GM19240 (cell line): ENCODE data around the gene MYO1E.
"Not testable (repeated sequence)": the region's sequence is repeated elsewhere in the genome, so short reads cannot be mapped to it uniquely, and the experiment has no call there.

ENCODE experiments used
- DNase-seq: peaks from one replicate; pipeline ENCODE4 v3.0.0; 2011; ENCODE audit warnings: low spot score; ENCODE audit not compliant: insufficient read length

The MYO1E gene

GRCh38 chr15:59294574-59295260 is 78.0 kb downstream of the MYO1E start:
- no peak for DNase-seq

- DNase-seq = no peak
Observed at GRCh38 chr15:59292442-59293151, 80.1 kb downstream of the MYO1E start.

GRCh38 chr15:59291213-59291549 is 81.5 kb downstream of the MYO1E start:
- no peak for DNase-seq

GRCh38 chr15:59290295-59291212 is 82.1 kb downstream of the MYO1E start:
- no peak for DNase-seq

GRCh38 chr15:59289574-59289973 is 83.1 kb downstream of the MYO1E start:
- no peak for DNase-seq

- no peak for DNase-seq
Observed at GRCh38 chr15:59283717-59284391, 88.8 kb downstream of the MYO1E start.

GRCh38 chr15:59282515-59283337 is 89.9 kb downstream of the MYO1E start:
- no peak for DNase-seq

- no peak for DNase-seq
Observed at GRCh38 chr15:59281699-59282098, 91.0 kb downstream of the MYO1E start.

- DNase-seq = no peak
Observed at GRCh38 chr15:59280855-59281254, 91.8 kb downstream of the MYO1E start.

- not testable (repeated sequence) for DNase-seq
Observed at GRCh38 chr15:59280292-59280691, 92.4 kb downstream of the MYO1E start.

- no peak for DNase-seq
Observed at GRCh38 chr15:59279023-59279422, 93.6 kb downstream of the MYO1E start.

- DNase-seq = no peak
Observed at GRCh38 chr15:59278120-59278519, 94.6 kb downstream of the MYO1E start.

- DNase-seq = no peak
Observed at GRCh38 chr15:59276225-59277178, 96.2 kb downstream of the MYO1E start.

- no peak for DNase-seq
Observed at GRCh38 chr15:59274126-59274970, 98.3 kb downstream of the MYO1E start.

GRCh38 chr15:59273234-59273633 is 99.4 kb downstream of the MYO1E start:
- no peak for DNase-seq

GRCh38 chr15:59271595-59272201 is 101.0 kb downstream of the MYO1E start:
- no peak for DNase-seq

- DNase-seq = no peak
Observed at GRCh38 chr15:59268852-59269407, 103.7 kb downstream of the MYO1E start.
